ENCODE results near the gene NBAS.

DNA sequence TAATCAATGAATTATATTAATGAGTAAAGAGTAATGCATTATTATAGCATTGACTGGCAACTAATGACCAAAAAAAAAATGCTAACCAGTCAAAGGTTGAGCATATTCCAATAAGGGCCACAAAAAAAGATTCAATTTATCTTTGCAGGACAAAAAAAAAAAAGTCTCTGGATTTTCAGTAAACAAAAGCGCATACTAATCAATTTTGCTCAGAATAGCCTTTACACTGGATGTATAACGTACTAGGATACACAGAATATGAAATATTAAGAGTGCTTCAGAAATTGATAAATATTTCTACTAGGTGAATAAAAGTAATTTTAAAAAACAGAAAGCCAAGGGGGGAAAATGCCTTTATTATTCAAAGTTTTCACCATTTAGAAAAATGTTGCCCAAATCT lies 74.4 kb downstream of the NBAS start:
- TF ChIP-seq POLR2A (IDR thresholded peaks at IDR 0.05; ENCODE audit: low read depth, low read length) (no peak), POLR2AphosphoS5 (IDR thresholded peaks at IDR 0.05; ENCODE audit: low read depth, low read length) (no peak)

Measured in GM12892 (cell line).